ENCODE results near the gene CDK5RAP2. TPM values are rescaled to one million over a fixed set of nuclear protein-coding genes. Genes with fewer than 3 reads are reported as not detected.
"Not testable (repeated sequence)": the region's sequence is repeated elsewhere in the genome, so short reads cannot be mapped to it uniquely, and the experiment has no call there.

The CDK5RAP2 gene
- polyA plus RNA-seq, 1 donor (not counting 4 experiments of a cell fraction or from before 2014, with no cell fraction given): 22.4 TPM

DNA sequence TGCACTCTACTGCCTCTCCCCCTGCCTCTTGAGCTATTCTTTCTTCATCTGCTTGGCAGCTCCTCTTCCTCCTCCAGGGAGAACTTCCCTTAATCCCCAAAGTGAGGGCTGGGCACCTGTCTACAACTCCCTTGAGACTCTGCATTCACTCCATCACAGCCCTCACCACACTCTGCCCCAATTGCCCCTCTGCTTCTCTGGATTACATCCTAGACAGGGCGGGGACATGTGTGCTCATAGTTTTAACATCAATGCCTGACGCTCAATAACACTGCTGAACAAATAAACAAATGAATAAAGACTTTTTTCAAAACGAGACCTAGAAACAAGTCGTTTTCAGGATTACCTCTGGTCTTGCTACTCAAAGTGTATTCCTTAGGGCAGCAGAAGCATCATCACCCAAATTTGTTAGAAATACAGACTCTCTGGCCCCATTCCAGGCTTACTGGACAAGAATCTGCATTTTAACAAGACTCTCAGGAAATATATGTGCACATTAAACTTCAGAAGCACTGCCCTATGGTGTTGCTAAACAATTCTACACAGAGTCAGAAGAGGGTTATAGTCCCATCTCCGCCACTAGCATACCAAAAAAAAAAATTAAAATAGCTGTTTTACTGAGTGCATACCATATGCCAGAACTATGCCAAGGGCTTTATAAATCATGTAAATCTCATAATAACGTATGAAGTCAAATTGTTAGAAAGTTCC lies 115.6 kb downstream of the CDK5RAP2 start:
- Histone ChIP-seq H3K27me3 (ENCODE audit: control insufficient read depth, extremely low read depth, insufficient read depth, low read length) (no peaks in the 10 kb centered on the region), H3K9me1 (ENCODE audit: control insufficient read depth, extremely low read depth, insufficient read depth, low read length) (peaks cover 2% of the 10 kb centered on the region), H2AFZ (ENCODE audit: control insufficient read depth, low read length) (no peak overlapping the region), H3K4me1 (ENCODE audit: control insufficient read depth, extremely low read depth, insufficient read depth, low read length) (no peaks in the 10 kb centered on the region), H3K9ac (ENCODE audit: control insufficient read depth, extremely low read depth, insufficient read depth, low read length) (no peak overlapping the region), H3K9me3 (ENCODE audit: control insufficient read depth, low read depth, low read length) (no peaks in the 10 kb centered on the region), H3K27ac (ENCODE audit: control insufficient read depth, insufficient read depth, low read length) (no peak overlapping the region), H3K79me2 (ENCODE audit: control insufficient read depth, insufficient read depth, low read length) (no peaks in the 10 kb centered on the region), H3K4me3 (ENCODE audit: control insufficient read depth in 2 of 3, extremely low read depth in 1 of 3, insufficient read depth in 2 of 3, low read depth in 1 of 3, low read length in 3 of 3) (no peak overlapping the region), H3K36me3 (ENCODE audit: control insufficient read depth in 2 of 2, extremely low read depth in 1 of 2, insufficient read depth in 2 of 2, low read length in 2 of 2) (peaks cover 14 to 21% of the 10 kb centered on the region in 2 experiments), H3K4me2 (ENCODE audit: control insufficient read depth, extremely low read depth, insufficient read depth, low read depth, low read length) (no peak overlapping the region), H4K20me1 (ENCODE audit: control insufficient read depth, extremely low read depth, insufficient read depth, low read length) (no peaks in the 10 kb centered on the region)
- dilution Hi-C loops (cut with MboI; ENCODE audit: extremely low pct_ligation_motif_present, low sequenced_read_pairs): no loop called here
- no peak for DNase-seq (ENCODE audit: low read depth, low spot score)
- TF ChIP-seq, protein P1, sequence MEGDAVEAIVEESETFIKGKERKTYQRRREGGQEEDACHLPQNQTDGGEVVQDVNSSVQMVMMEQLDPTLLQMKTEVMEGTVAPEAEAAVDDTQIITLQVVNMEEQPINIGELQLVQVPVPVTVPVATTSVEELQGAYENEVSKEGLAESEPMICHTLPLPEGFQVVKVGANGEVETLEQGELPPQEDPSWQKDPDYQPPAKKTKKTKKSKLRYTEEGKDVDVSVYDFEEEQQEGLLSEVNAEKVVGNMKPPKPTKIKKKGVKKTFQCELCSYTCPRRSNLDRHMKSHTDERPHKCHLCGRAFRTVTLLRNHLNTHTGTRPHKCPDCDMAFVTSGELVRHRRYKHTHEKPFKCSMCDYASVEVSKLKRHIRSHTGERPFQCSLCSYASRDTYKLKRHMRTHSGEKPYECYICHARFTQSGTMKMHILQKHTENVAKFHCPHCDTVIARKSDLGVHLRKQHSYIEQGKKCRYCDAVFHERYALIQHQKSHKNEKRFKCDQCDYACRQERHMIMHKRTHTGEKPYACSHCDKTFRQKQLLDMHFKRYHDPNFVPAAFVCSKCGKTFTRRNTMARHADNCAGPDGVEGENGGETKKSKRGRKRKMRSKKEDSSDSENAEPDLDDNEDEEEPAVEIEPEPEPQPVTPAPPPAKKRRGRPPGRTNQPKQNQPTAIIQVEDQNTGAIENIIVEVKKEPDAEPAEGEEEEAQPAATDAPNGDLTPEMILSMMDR (optimal IDR thresholded peaks at IDR 0.05 in 1 of 3, IDR thresholded peaks at IDR 0.05 in 1 of 3, conservative IDR thresholded peaks at IDR 0.05 in 1 of 3; ENCODE audit: extremely low read depth in 1 of 3, insufficient read depth in 2 of 3, low read length in 3 of 3): no peak
- no peak for TF ChIP-seq EZH2 (IDR thresholded peaks at IDR 0.05; ENCODE audit: low read length)
- FAIRE-seq: no peak

DNA sequence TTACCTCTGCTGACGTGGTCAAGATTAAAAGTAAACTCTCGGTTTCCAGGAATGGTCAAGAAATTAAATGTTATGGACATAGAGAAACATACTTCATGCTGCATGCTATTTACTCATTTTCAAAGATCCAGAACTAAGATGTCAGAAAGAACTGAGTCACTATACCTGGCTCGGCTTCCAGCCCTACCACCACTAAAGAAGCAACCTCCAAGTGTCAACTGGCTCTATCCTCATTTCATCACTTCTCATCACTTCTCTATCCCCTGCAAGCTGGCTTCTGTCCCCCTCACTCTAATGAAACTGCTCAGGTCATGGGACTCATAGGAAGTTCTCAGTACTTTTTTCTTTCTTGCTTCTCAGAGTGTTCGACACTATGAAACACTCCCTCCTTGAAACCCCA lies 116.2 kb downstream of the CDK5RAP2 start:
- TF ChIP-seq, protein P1 (optimal IDR thresholded peaks at IDR 0.05 in 1 of 3, IDR thresholded peaks at IDR 0.05 in 1 of 3, conservative IDR thresholded peaks at IDR 0.05 in 1 of 3; ENCODE audit: extremely low read depth in 1 of 3, insufficient read depth in 2 of 3, low read length in 3 of 3): no peak
- TF ChIP-seq EZH2 (IDR thresholded peaks at IDR 0.05; ENCODE audit: low read length): no peak
- Histone ChIP-seq H3K4me1 (ENCODE audit: control insufficient read depth, extremely low read depth, insufficient read depth, low read length) (no peaks in the 10 kb centered on the region), H4K20me1 (ENCODE audit: control insufficient read depth, extremely low read depth, insufficient read depth, low read length) (no peaks in the 10 kb centered on the region), H3K9ac (ENCODE audit: control insufficient read depth, extremely low read depth, insufficient read depth, low read length) (no peak overlapping the region), H3K79me2 (ENCODE audit: control insufficient read depth, insufficient read depth, low read length) (no peaks in the 10 kb centered on the region), H3K27me3 (ENCODE audit: control insufficient read depth, extremely low read depth, insufficient read depth, low read length) (no peaks in the 10 kb centered on the region), H3K27ac (ENCODE audit: control insufficient read depth, insufficient read depth, low read length) (no peak overlapping the region), H3K9me3 (ENCODE audit: control insufficient read depth, low read depth, low read length) (no peaks in the 10 kb centered on the region), H3K4me2 (ENCODE audit: control insufficient read depth, extremely low read depth, insufficient read depth, low read depth, low read length) (no peak overlapping the region), H3K36me3 (ENCODE audit: control insufficient read depth in 2 of 2, extremely low read depth in 1 of 2, insufficient read depth in 2 of 2, low read length in 2 of 2) (peaks cover 14 to 21% of the 10 kb centered on the region in 2 experiments), H3K9me1 (ENCODE audit: control insufficient read depth, extremely low read depth, insufficient read depth, low read length) (peaks cover 2% of the 10 kb centered on the region), H2AFZ (ENCODE audit: control insufficient read depth, low read length) (no peak overlapping the region), H3K4me3 (ENCODE audit: control insufficient read depth in 2 of 3, extremely low read depth in 1 of 3, insufficient read depth in 2 of 3, low read depth in 1 of 3, low read length in 3 of 3) (no peak overlapping the region)
- FAIRE-seq (no peak), DNase-seq (ENCODE audit: low read depth, low spot score) (no peak)
- dilution Hi-C loops (cut with MboI; ENCODE audit: extremely low pct_ligation_motif_present, low sequenced_read_pairs): no loop called here

DNA sequence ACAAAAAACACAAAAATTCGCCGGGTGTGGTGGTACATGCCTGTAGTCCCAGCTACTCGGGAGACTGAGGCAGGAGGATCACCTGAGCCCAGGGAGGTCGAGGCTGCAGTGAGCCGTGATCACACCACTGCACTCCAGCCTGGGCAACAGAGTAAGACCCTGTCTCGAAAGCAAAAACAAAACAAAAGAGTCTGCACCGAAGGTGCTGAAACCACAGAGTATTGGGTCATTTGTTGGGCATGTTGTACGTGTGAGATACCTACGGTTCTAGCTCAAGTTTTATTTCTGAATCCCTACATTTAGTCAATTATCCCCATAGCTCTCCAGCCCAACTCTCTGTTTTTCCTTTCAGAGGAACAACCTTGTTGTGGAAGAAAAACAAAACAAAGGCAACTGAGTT lies 118.3 kb downstream of the CDK5RAP2 start:
- H3K9me1 ChIP-seq (ENCODE audit: control insufficient read depth, extremely low read depth, insufficient read depth, low read length); H3K27ac ChIP-seq (ENCODE audit: control insufficient read depth, insufficient read depth, low read length); H2AFZ ChIP-seq (ENCODE audit: control insufficient read depth, low read length); FAIRE-seq; H3K4me2 ChIP-seq (ENCODE audit: control insufficient read depth, extremely low read depth, insufficient read depth, low read depth, low read length); H3K27me3 ChIP-seq (ENCODE audit: control insufficient read depth, extremely low read depth, insufficient read depth, low read length); H3K4me1 ChIP-seq (ENCODE audit: control insufficient read depth, extremely low read depth, insufficient read depth, low read length); H3K9ac ChIP-seq (ENCODE audit: control insufficient read depth, extremely low read depth, insufficient read depth, low read length); dilution Hi-C loops (cut with MboI; ENCODE audit: extremely low pct_ligation_motif_present, low sequenced_read_pairs); H3K9me3 ChIP-seq (ENCODE audit: control insufficient read depth, low read depth, low read length); DNase-seq (ENCODE audit: low read depth, low spot score); H4K20me1 ChIP-seq (ENCODE audit: control insufficient read depth, extremely low read depth, insufficient read depth, low read length); H3K4me3 ChIP-seq (ENCODE audit: control insufficient read depth in 2 of 3, extremely low read depth in 1 of 3, insufficient read depth in 2 of 3, low read depth in 1 of 3, low read length in 3 of 3); H3K79me2 ChIP-seq (ENCODE audit: control insufficient read depth, insufficient read depth, low read length): not testable (repeated sequence)
- H3K36me3 ChIP-seq (ENCODE audit: control insufficient read depth in 2 of 2, extremely low read depth in 1 of 2, insufficient read depth in 2 of 2, low read length in 2 of 2): peaks cover 12 to 14% of the 10 kb centered on the region in 2 experiments
